Ectodermal cell (in vitro differentiated cells): ENCODE results near the gene TLCD5.

Source experiments
- H3K27ac ChIP-seq: 2 replicates; pipeline ENCODE4 v1.7.0; 2013; ENCODE audit warnings: mild to moderate bottlenecking, low read depth, low read length; ENCODE audit not compliant: insufficient read depth, poor library complexity, severe bottlenecking
- H3K27me3 ChIP-seq: 2 replicates; pipeline ENCODE4 v1.7.0; 2013; ENCODE audit warnings: mild to moderate bottlenecking, low read length; ENCODE audit not compliant: insufficient read depth, control insufficient read depth, poor library complexity, severe bottlenecking
- H3K36me3 ChIP-seq: one replicate; pipeline ENCODE4 v1.7.0; 2013; ENCODE audit warnings: low read length; ENCODE audit not compliant: control insufficient read depth, insufficient read depth
- H3K4me1 ChIP-seq: one replicate; pipeline ENCODE4 v1.7.0; 2013; ENCODE audit warnings: low read length; ENCODE audit not compliant: control insufficient read depth, insufficient read depth
- H3K4me3 ChIP-seq: 2 replicates; pipeline ENCODE4 v1.7.0; 2013; ENCODE audit warnings: low read depth, low read length, control low read depth; ENCODE audit not compliant: insufficient read depth
- H3K9me3 ChIP-seq: 2 replicates; pipeline ENCODE4 v1.7.0; 2013; ENCODE audit warnings: mild to moderate bottlenecking, low read length, moderate library complexity; ENCODE audit not compliant: control insufficient read depth
- WGBS, 2 experiments: methylation state at CpG; one replicate each; pipeline ENCODE4 v1.1.7; 2013; ENCODE audit warnings: missing lambda C conversion rate in 2 of 2; 5-methylcytosine and 5-hydroxymethylcytosine counted together

The TLCD5 gene

DNA sequence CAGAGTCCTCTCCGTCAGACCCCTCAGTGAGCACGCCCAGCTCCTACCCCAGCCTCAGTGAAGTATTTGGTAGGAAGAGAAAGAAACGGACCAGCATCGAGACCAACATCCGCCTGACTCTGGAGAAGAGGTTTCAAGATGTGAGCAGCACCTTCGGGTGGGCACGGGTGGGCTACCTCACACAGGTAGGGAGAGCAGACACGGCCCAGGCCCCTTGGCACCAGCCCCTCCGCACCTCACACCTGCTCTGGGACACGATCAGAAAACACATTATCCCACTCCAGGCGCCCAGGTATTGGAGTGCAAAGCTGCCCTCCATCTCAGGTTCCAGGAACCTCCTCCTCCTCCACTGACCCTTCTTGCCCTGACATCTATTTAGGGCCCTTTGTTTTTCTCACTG, 17.6 kb upstream of the TLCD5 start:
- Histone ChIP-seq H3K4me1 (peaks cover 8% of the 10 kb centered on the region), H3K9me3 (no peaks in the 10 kb centered on the region), H3K36me3 (no peaks in the 10 kb centered on the region), H3K27me3 (no peaks in the 10 kb centered on the region), H3K27ac (no peak overlapping the region), H3K4me3 (no peak overlapping the region)
- 90 to 92% methylated on average over 11 of the region's 11 CpGs for WGBS, 2 experiments

DNA sequence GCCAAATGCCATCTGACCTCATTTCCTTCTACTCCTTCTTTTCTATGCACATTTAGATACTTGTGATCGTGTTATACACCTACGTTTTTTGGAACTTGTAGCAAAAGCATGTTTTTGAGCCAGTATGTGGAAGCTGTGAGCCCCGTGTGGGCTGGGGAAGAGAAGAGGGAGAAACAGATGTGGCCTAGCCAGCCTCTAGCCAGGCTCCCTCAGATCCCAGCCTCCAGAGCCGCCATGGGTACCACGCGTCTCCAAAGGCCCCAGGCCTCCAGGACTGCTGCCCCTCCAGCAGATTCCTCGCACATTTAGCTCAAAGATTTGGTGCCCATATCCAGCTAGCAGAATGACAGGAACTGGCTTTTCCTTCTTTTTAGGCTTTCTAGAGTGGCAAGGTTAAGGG, 17.0 kb upstream of the TLCD5 start:
- H3K4me1 ChIP-seq: peaks cover 8% of the 10 kb centered on the region
- 91 to 97% methylated on average over 7 of the region's 7 CpGs for WGBS, 2 experiments
- H3K4me3 ChIP-seq: no peak overlapping the region
- no peaks in the 10 kb centered on the region for H3K9me3 ChIP-seq
- no peaks in the 10 kb centered on the region for H3K27me3 ChIP-seq
- H3K27ac ChIP-seq: no peak overlapping the region
- no peaks in the 10 kb centered on the region for H3K36me3 ChIP-seq

DNA sequence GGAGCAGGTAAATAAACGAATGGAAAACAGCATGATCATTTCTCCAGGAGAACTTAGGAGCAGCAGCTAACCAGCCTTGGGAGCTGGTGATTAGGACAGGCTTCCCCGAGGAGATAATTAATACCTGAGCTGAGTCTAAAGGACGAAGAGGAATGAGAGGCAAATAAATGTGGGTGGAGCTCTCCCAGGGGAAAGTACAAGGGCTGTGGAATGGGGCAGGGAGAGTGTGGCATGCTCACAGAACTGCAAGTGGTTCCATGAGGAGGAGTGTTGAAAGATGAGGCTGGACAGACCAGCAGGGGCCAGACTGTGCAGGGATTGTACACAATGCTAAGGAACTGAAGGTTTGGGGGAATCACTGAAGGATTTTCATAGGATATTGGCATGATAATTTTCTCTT, 14.2 kb upstream of the TLCD5 start:
- Histone ChIP-seq H3K27me3 (no peaks in the 10 kb centered on the region), H3K36me3 (no peaks in the 10 kb centered on the region), H3K9me3 (no peaks in the 10 kb centered on the region), H3K27ac (no peak overlapping the region), H3K4me3 (no peak overlapping the region), H3K4me1 (peaks cover 12% of the 10 kb centered on the region)
- WGBS, 2 experiments: 85 to 87% methylated on average over 3 of the region's 3 CpGs

- Histone ChIP-seq H3K4me1 (peaks cover 4% of the 10 kb centered on the region), H3K27me3 (no peaks in the 10 kb centered on the region), H3K9me3 (no peaks in the 10 kb centered on the region), H3K4me3 (no peak overlapping the region), H3K27ac (no peak overlapping the region), H3K36me3 (no peaks in the 10 kb centered on the region)
- WGBS, 2 experiments: 58 to 60% methylated on average over 3 of the region's 3 CpGs
These were observed 10.2 kb upstream of the TLCD5 start for GRCh38 chr11:120314861-120315260.

DNA sequence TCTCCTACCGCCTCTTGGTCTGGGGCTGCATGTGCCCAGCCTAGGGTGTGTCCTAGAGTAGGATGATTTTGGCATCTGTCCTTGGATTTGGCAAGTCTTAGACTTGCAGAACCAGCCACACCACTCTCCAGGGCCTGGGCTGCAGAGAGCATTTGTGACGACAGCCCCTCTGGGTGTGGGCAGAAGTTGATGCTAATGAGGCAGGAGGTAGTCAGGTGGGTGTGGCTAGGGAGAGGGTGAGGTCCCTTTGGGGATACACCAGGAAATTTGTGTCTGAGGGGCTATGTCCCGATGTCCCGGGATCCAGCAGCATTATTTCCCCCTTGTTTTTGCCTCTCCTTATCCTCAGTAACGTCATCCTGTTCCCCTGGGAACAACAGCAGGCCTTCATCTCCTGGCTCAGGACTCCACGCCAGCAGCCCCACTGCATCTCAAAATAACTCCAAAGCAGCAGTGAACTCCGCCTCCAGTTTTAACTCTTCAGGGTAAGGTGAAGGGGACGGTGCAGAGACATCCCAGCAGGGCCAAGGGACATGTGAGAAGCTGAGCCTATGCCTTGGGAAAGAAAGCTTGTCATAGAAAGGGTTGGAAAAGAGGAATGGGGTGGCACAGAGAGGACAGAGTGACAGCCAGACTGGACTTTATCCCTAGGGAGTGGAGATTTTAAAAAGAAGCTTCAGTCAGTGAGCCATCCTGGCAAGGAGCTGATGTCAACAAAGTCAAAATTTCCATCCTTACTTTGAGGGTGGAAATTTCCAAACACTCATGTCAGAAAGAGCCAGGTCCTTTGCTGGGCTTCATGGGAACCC, 8.0 kb upstream of the TLCD5 start:
- 41 to 45% methylated on average over 8 of the region's 8 CpGs for WGBS, 2 experiments
- Histone ChIP-seq H3K4me1 (peaks cover 4% of the 10 kb centered on the region), H3K27me3 (no peaks in the 10 kb centered on the region), H3K4me3 (no peak overlapping the region), H3K9me3 (no peaks in the 10 kb centered on the region), H3K36me3 (no peaks in the 10 kb centered on the region), H3K27ac (no peak overlapping the region)

DNA sequence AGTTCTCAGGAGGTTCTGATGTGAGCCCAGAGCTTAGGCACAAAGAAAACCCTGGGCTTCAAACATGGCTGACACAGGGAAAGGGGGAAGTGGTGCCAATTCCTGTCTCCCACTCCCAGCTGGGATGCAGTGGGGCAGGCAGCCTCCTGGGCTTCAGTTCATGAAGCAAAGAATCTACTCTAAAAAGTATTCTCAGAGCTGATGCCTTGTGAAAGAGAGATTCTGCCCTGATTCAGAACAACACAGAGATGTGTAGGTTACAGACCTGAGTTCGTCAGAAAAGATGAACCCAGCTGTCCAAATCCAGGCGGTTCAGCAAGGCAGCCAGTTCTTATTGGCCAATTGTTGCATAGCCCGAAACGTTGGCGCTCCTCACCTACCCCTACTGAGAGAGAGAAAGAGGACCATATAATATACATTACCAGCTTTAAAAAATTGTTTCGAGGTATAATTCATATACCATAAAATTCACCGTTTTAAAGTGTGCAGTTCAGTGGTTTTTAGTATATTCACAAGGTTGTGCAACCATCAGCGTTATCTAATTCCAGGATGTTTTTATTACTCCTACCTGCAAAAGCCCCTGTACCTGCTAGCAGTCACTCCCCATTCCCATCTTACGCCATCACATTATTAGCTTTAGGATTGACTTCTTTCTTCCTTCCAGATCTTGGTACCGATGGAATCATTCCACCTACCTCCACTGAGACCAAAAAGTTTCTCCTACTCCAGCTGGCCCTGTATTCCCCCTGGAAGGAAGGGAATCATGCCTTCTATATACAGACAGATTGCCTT, 7.2 kb upstream of the TLCD5 start:
- Histone ChIP-seq H3K4me1 (peaks cover 4% of the 10 kb centered on the region), H3K36me3 (no peaks in the 10 kb centered on the region), H3K27ac (no peak overlapping the region), H3K4me3 (no peak overlapping the region), H3K27me3 (no peaks in the 10 kb centered on the region), H3K9me3 (no peaks in the 10 kb centered on the region)
- 90 to 93% methylated on average over 10 of the region's 10 CpGs for WGBS, 2 experiments

GRCh38 chr11:120318906-120319305, 6.2 kb upstream of the TLCD5 start:
- Histone ChIP-seq H3K27me3 (peaks cover 4% of the 10 kb centered on the region), H3K9me3 (no peaks in the 10 kb centered on the region), H3K27ac (no peak overlapping the region), H3K4me1 (peaks cover 4% of the 10 kb centered on the region), H3K4me3 (no peak overlapping the region), H3K36me3 (no peaks in the 10 kb centered on the region)
- WGBS, 2 experiments: 82 to 85% methylated on average over 4 of the region's 4 CpGs

DNA sequence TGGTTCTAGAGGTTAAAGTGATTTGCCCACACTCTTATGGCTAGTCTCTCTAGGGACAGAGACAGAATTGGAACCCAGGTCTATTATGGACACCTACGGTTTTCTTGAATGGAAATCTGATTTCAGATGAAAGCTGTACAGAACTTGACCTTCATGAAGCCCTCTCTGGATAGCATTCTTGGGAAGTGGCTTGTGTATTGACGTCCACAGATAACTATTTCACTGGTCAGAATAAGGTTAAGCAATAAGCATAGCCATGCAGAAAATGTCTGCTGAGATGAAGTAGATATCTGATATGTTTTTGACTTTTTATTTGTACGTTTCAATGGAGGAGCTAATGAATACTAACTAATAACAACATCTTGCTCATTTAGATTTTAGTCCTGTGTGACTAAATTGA, 1.1 kb downstream of the TLCD5 start:
- H3K27me3 ChIP-seq: peaks cover 9% of the 10 kb centered on the region
- 78 to 92% methylated on average over 2 to 3 of the region's 3 CpGs for WGBS, 2 experiments
- H3K4me1 ChIP-seq: peaks cover 8% of the 10 kb centered on the region
- H3K9me3 ChIP-seq: no peaks in the 10 kb centered on the region
- peaks cover 5% of the 10 kb centered on the region for H3K36me3 ChIP-seq
- no peak overlapping the region for H3K27ac ChIP-seq
- peak overlapping the region; percentile 83 for H3K4me3 ChIP-seq

DNA sequence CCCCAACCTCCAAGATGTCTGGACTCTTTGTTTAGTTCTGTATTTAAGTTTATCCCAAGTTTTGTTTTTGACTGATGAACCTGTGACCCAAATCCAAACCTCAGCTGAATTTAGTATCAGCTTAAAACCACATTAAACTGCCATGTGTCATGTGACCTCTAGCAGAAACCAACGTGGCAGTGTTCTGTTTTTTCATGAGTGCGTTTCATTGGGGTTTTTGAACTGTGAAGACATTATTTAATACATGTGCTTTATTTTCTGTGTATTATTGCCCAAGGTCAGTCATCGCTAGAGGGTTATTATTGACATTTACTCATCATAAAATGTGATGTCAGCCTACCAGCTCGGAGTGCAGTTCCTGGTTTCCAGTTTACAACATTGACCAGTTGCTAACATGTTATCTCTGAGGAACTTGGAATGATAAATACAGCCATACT, 1.8 kb downstream of the TLCD5 start:
- H3K27me3 ChIP-seq: peaks cover 9% of the 10 kb centered on the region
- peaks cover 8% of the 10 kb centered on the region for H3K36me3 ChIP-seq
- 85 to 93% methylated on average over 4 of the region's 4 CpGs for WGBS, 2 experiments
- H3K4me3 ChIP-seq: no peak overlapping the region
- H3K27ac ChIP-seq: no peak overlapping the region
- no peaks in the 10 kb centered on the region for H3K9me3 ChIP-seq
- H3K4me1 ChIP-seq: peaks cover 8% of the 10 kb centered on the region

DNA sequence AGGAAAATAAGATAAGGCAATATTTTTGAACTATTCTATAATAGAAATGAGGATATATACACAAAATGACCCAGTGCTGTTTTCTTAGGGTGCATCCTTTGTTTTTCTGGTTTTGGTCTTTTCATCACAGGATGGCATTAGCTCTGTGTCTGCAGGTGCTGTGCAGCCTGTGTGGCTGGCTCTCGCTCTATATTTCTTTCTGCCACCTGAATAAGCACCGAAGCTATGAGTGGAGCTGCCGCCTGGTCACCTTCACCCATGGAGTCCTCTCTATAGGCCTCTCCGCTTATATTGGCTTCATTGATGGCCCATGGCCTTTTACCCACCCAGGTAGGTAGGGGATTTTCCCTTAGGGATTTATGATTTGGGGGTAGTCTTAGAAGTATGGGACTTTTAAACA, 2.2 kb downstream of the TLCD5 start:
- H3K36me3 ChIP-seq: peaks cover 8% of the 10 kb centered on the region
- H3K27ac ChIP-seq: no peak overlapping the region
- peaks cover 8% of the 10 kb centered on the region for H3K4me1 ChIP-seq
- H3K4me3 ChIP-seq: no peak overlapping the region
- WGBS, 2 experiments: 98% methylated on average over 3 to 4 of the region's 4 CpGs
- no peaks in the 10 kb centered on the region for H3K9me3 ChIP-seq
- peaks cover 9% of the 10 kb centered on the region for H3K27me3 ChIP-seq
